ENCODE data around the gene DUSP1. TPM values are rescaled to one million over a fixed set of nuclear protein-coding genes. Genes with fewer than 3 reads are reported as not detected.
A peak's percentile ranks its signal among the peaks of the same experiment; 100 is the strongest.

The DUSP1 gene
- total and polyA plus RNA-seq, 2 of the 13 experiments (the other 11 are each of a cell fraction or from before 2014, with no cell fraction given), result 27.1 to 55.5 TPM

DNA sequence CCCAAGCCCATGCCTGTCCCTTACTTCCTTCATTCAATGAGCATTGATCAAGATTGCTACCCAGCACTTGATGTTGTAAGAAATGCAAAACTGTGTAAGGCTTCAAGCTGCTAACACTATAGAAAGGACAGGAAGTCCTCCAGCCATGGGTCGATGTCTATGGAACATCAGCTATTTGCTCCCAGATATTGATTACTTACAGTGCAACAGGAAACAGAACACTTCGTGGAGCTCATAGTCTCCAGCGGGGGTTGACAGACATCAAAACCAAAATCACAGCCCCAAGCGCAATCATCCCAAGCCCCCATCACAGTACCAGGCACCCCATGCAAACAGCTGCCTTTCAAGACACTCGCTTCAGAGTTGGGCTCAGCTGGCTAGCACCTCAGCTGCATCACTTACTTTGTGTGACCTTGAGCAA, 26.8 kb upstream of the DUSP1 start (continued):
- no peak for TF ChIP-seq ZBTB40 (IDR thresholded peaks at IDR 0.05)
- TF ChIP-seq ZBTB40 (CRISPR knock-in tag; IDR thresholded peaks at IDR 0.05), result no peak; the same call in 1 of the 2 replicates
- 0 out of 2 replicates have a peak, but pooled peaks have one; percentile 47 for TF ChIP-seq ZNF607 (CRISPR knock-in tag; IDR thresholded peaks at IDR 0.05; ENCODE audit: borderline replicate concordance)
- TF ChIP-seq KLF11 (CRISPR knock-in tag; IDR thresholded peaks at IDR 0.05), result no peak
- TF ChIP-seq CCDC6 (CRISPR knock-in tag; IDR thresholded peaks at IDR 0.05), result no peak
- TF ChIP-seq ZNF558 (CRISPR knock-in tag; IDR thresholded peaks at IDR 0.05; ENCODE audit: borderline replicate concordance), result no peak
- TF ChIP-seq ZSCAN12 (CRISPR knock-in tag; IDR thresholded peaks at IDR 0.05), result no peak
- TF ChIP-seq BRF2 (CRISPR knock-in tag; IDR thresholded peaks at IDR 0.05), result no peak
- TF ChIP-seq HOXA3 (CRISPR knock-in tag; IDR thresholded peaks at IDR 0.05), result peak; percentile 60; the same call in 1 of the 2 replicates
- TF ChIP-seq, protein P1, sequence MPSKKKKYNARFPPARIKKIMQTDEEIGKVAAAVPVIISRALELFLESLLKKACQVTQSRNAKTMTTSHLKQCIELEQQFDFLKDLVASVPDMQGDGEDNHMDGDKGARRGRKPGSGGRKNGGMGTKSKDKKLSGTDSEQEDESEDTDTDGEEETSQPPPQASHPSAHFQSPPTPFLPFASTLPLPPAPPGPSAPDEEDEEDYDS (CRISPR knock-in tag; IDR thresholded peaks at IDR 0.05), result 0 out of 2 replicates have a peak, but pooled peaks have one; percentile 8
- peak; percentile 42; the same call in 1 of the 2 replicates for TF ChIP-seq ISL2 (CRISPR knock-in tag; IDR thresholded peaks at IDR 0.05)
- TF ChIP-seq ZNF263 (CRISPR knock-in tag; IDR thresholded peaks at IDR 0.05), result peak; percentile 27; the same call in 1 of the 2 replicates
- no peak for TF ChIP-seq NFIB (CRISPR knock-in tag; IDR thresholded peaks at IDR 0.05; ENCODE audit: borderline replicate concordance)
- TF ChIP-seq HNF4A (CRISPR knock-in tag; IDR thresholded peaks at IDR 0.05), result 0 out of 2 replicates have a peak, but pooled peaks have one; percentile 32
- TF ChIP-seq MEF2D (CRISPR knock-in tag; IDR thresholded peaks at IDR 0.05), result peak; percentile 78; the same call in 1 of the 2 replicates
- TF ChIP-seq, protein P2, sequence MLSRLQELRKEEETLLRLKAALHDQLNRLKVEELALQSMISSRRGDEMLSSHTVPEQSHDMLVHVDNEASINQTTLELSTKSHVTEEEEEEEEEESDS (CRISPR knock-in tag; IDR thresholded peaks at IDR 0.05; ENCODE audit: borderline replicate concordance), result no peak
- no peak for TF ChIP-seq ZUFSP (CRISPR knock-in tag; IDR thresholded peaks at IDR 0.05; ENCODE audit: borderline replicate concordance)
- no peak; the same call in 1 of the 2 replicates for TF ChIP-seq TBX2 (CRISPR knock-in tag; IDR thresholded peaks at IDR 0.05; ENCODE audit: borderline replicate concordance)
